Spinal cord (tissue), 10 donors: Measurements from ENCODE around the gene TRIP10. TPM values are rescaled to one million over a fixed set of nuclear protein-coding genes. Genes with fewer than 3 reads are reported as not detected.

ENCODE experiments used
- DNase-seq, 6 donors: peaks; one replicate each; pipeline versions ENCODE4 v3.0.0 to v3.0.0-alpha.2; 2013 to 2015; ENCODE audit warnings: low spot score in 6 of 6, low read depth in 4 of 6
- H3K27ac ChIP-seq: one replicate; pipeline ENCODE4 v1.5.1; 2013; ENCODE audit warnings: low read depth, low read length, control low read depth
- H3K27me3 ChIP-seq: one replicate; pipeline ENCODE4 v1.6.1; 2013; ENCODE audit warnings: low read length; ENCODE audit not compliant: control insufficient read depth, insufficient read depth
- H3K36me3 ChIP-seq: one replicate; pipeline ENCODE4 v1.6.1; 2013; ENCODE audit warnings: low read length; ENCODE audit not compliant: control insufficient read depth, insufficient read depth
- H3K4me1 ChIP-seq: one replicate; pipeline ENCODE4 v1.6.1; 2013; ENCODE audit warnings: low read length; ENCODE audit not compliant: control insufficient read depth, insufficient read depth
- H3K4me3 ChIP-seq: one replicate; pipeline ENCODE4 v1.5.1; 2013; ENCODE audit warnings: low read depth, low read length, control low read depth
- H3K9me3 ChIP-seq: one replicate; pipeline ENCODE4 v1.6.1; 2013; ENCODE audit warnings: low read length; ENCODE audit not compliant: control insufficient read depth, insufficient read depth
- WGBS: methylation state at CpG from one replicate; pipeline ENCODE4 v1.1.5; 2013; ENCODE audit warnings: missing lambda C conversion rate; ENCODE audit not compliant: insufficient coverage; 5-methylcytosine and 5-hydroxymethylcytosine counted together
- polyA plus RNA-seq, 2 donors: library from polyadenylated mRNA; unstranded; fragments of 120-200 nt; gene quantifications; one replicate each; pipeline ENCODE4 v1.2.1, GENCODE V29; 2013; ENCODE audit not compliant: insufficient read length in 2 of 2
- total RNA-seq, 2 donors: library from RNA; depleted of rRNA in 1 of 2; stranded (reverse); fragments of 120-200 nt in 1 of 2; fragments of >200 nt in 1 of 2; gene quantifications; one replicate each; pipeline versions ENCODE4 v1.2.3 to v1.2.4, GENCODE V29; 2013 to 2014
- donor health status: healthy.

The TRIP10 gene
- total and polyA plus RNA-seq, 4 donors = 8.7 to 22.8 (median 17.1) TPM

GRCh38 chr19:6710273-6711077, 29.0 kb upstream of the TRIP10 start:
- 40% methylated on average over 30 of the region's 30 CpGs for WGBS
- Histone ChIP-seq H3K4me1 (no peaks in the 10 kb centered on the region), H3K27me3 (peaks cover 22% of the 10 kb centered on the region), H3K36me3 (peaks cover 2% of the 10 kb centered on the region), H3K27ac (no peak overlapping the region), H3K4me3 (no peak overlapping the region), H3K9me3 (no peaks in the 10 kb centered on the region)
- no peak for DNase-seq

- H3K4me1 ChIP-seq = no peaks in the 10 kb centered on the region
- no peak overlapping the region for H3K27ac ChIP-seq
- H3K4me3 ChIP-seq = no peak overlapping the region
- no peak for DNase-seq
- H3K27me3 ChIP-seq = peaks cover 22% of the 10 kb centered on the region
- peaks cover 2% of the 10 kb centered on the region for H3K36me3 ChIP-seq
- 79% methylated on average over 9 of the region's 9 CpGs for WGBS
- H3K9me3 ChIP-seq = no peaks in the 10 kb centered on the region
Measured at GRCh38 chr19:6711078-6711361, 28.5 kb upstream of the TRIP10 start.

- H3K4me1 ChIP-seq = no peaks in the 10 kb centered on the region
- WGBS = 57% methylated on average over 9 of the region's 10 CpGs
- H3K9me3 ChIP-seq = no peaks in the 10 kb centered on the region
- peaks cover 22% of the 10 kb centered on the region for H3K27me3 ChIP-seq
- no peak for DNase-seq
- peaks cover 2% of the 10 kb centered on the region for H3K36me3 ChIP-seq
- H3K27ac ChIP-seq = no peak overlapping the region
- no peak overlapping the region for H3K4me3 ChIP-seq
Measured at GRCh38 chr19:6711605-6712004, 27.9 kb upstream of the TRIP10 start.

GRCh38 chr19:6712231-6712630, 27.2 kb upstream of the TRIP10 start:
- H3K4me1 ChIP-seq = no peaks in the 10 kb centered on the region
- peaks cover 2% of the 10 kb centered on the region for H3K36me3 ChIP-seq
- H3K4me3 ChIP-seq = no peak overlapping the region
- H3K27me3 ChIP-seq = peaks cover 22% of the 10 kb centered on the region
- H3K9me3 ChIP-seq = no peaks in the 10 kb centered on the region
- H3K27ac ChIP-seq = no peak overlapping the region
- no peak for DNase-seq
- 84% methylated on average over 15 of the region's 16 CpGs for WGBS

- H3K4me1 ChIP-seq = no peaks in the 10 kb centered on the region
- WGBS = 92% methylated on average over 20 of the region's 20 CpGs
- peaks cover 22% of the 10 kb centered on the region for H3K27me3 ChIP-seq
- H3K36me3 ChIP-seq = peaks cover 2% of the 10 kb centered on the region
- no peaks in the 10 kb centered on the region for H3K9me3 ChIP-seq
- H3K27ac ChIP-seq = no peak overlapping the region
- no peak for DNase-seq
- H3K4me3 ChIP-seq = no peak overlapping the region
Measured at GRCh38 chr19:6712692-6713670, 26.5 kb upstream of the TRIP10 start.

GRCh38 chr19:6713773-6714692, 25.4 kb upstream of the TRIP10 start:
- H3K9me3 ChIP-seq = no peaks in the 10 kb centered on the region
- no peak for DNase-seq
- no peaks in the 10 kb centered on the region for H3K4me1 ChIP-seq
- H3K4me3 ChIP-seq = no peak overlapping the region
- peaks cover 22% of the 10 kb centered on the region for H3K27me3 ChIP-seq
- H3K27ac ChIP-seq = no peak overlapping the region
- 74% methylated on average over 12 of the region's 24 CpGs for WGBS
- H3K36me3 ChIP-seq = peaks cover 2% of the 10 kb centered on the region

GRCh38 chr19:6714749-6715555, 24.5 kb upstream of the TRIP10 start:
- no peak for DNase-seq
- Histone ChIP-seq H3K4me1 (no peaks in the 10 kb centered on the region), H3K27me3 (peaks cover 18% of the 10 kb centered on the region), H3K27ac (no peak overlapping the region), H3K9me3 (no peaks in the 10 kb centered on the region), H3K4me3 (no peak overlapping the region), H3K36me3 (peaks cover 2% of the 10 kb centered on the region)
- WGBS = 79% methylated on average over 6 of the region's 11 CpGs

GRCh38 chr19:6716610-6716970, 22.9 kb upstream of the TRIP10 start:
- Histone ChIP-seq H3K36me3 (peaks cover 2% of the 10 kb centered on the region), H3K4me3 (no peak overlapping the region), H3K27me3 (peaks cover 8% of the 10 kb centered on the region), H3K9me3 (no peaks in the 10 kb centered on the region), H3K27ac (no peak overlapping the region), H3K4me1 (no peaks in the 10 kb centered on the region)
- 70% methylated on average over 6 of the region's 6 CpGs for WGBS
- DNase-seq = no peak
